ENCODE measurements around the gene NOTUM. TPM values are rescaled to one million over a fixed set of nuclear protein-coding genes. Genes with fewer than 3 reads are reported as not detected.
A peak's percentile ranks its signal among the peaks of the same experiment; 100 is the strongest.

NOTUM gene
- total and polyA plus RNA-seq, 4 donors: 0.19 to 5.4 (median 1.6) TPM

GRCh38 chr17:81902653-81903414 lies 58.2 kb downstream of the NOTUM start:
- H3K4me3 ChIP-seq (ENCODE audit: low read depth in 1 of 3, low read length in 3 of 3): peak overlapping the region in 1 of 3 donors; percentile 32
- H3K27me3 ChIP-seq (ENCODE audit: control insufficient read depth in 4 of 4, insufficient read depth in 4 of 4, low read length in 3 of 4): no peaks in the 10 kb centered on the region
- peaks cover 2 to 26% (median 15%) of the 10 kb centered on the region in 4 donors for H3K4me1 ChIP-seq (ENCODE audit: control insufficient read depth in 4 of 4, insufficient read depth in 4 of 4, low read length in 3 of 4)
- no peak overlapping the region for H3K27ac ChIP-seq (ENCODE audit: low read depth in 1 of 2, low read length in 2 of 2)
- no peak for DNase-seq (ENCODE audit: low spot score)
- TF ChIP-seq YY1 (IDR thresholded peaks at IDR 0.05) (no peak), JUND (IDR thresholded peaks at IDR 0.05) (no peak), HNF4A (conservative IDR thresholded peaks at IDR 0.05) (no peak), FOXA2 (IDR thresholded peaks at IDR 0.05) (no peak)
- TF ChIP-seq, protein P1, sequence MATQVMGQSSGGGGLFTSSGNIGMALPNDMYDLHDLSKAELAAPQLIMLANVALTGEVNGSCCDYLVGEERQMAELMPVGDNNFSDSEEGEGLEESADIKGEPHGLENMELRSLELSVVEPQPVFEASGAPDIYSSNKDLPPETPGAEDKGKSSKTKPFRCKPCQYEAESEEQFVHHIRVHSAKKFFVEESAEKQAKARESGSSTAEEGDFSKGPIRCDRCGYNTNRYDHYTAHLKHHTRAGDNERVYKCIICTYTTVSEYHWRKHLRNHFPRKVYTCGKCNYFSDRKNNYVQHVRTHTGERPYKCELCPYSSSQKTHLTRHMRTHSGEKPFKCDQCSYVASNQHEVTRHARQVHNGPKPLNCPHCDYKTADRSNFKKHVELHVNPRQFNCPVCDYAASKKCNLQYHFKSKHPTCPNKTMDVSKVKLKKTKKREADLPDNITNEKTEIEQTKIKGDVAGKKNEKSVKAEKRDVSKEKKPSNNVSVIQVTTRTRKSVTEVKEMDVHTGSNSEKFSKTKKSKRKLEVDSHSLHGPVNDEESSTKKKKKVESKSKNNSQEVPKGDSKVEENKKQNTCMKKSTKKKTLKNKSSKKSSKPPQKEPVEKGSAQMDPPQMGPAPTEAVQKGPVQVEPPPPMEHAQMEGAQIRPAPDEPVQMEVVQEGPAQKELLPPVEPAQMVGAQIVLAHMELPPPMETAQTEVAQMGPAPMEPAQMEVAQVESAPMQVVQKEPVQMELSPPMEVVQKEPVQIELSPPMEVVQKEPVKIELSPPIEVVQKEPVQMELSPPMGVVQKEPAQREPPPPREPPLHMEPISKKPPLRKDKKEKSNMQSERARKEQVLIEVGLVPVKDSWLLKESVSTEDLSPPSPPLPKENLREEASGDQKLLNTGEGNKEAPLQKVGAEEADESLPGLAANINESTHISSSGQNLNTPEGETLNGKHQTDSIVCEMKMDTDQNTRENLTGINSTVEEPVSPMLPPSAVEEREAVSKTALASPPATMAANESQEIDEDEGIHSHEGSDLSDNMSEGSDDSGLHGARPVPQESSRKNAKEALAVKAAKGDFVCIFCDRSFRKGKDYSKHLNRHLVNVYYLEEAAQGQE (IDR thresholded peaks at IDR 0.05): no peak
- WGBS: 25% methylated on average over 47 of the region's 47 CpGs
- peaks cover 3 to 45% (median 23%) of the 10 kb centered on the region in 4 donors for H3K36me3 ChIP-seq (ENCODE audit: control insufficient read depth in 4 of 4, insufficient read depth in 3 of 4, low read depth in 1 of 4, low read length in 3 of 4)
- no peaks in the 10 kb centered on the region for H3K9me3 ChIP-seq (ENCODE audit: control insufficient read depth in 4 of 4, low read length in 3 of 4)
- H3K9ac ChIP-seq (ENCODE audit: low read depth in 1 of 2, low read length in 2 of 2): no peak overlapping the region

Other genes with a start within 250 kb of the NOTUM start
- gene SLC25A10, start 248.9 kb downstream of the NOTUM start, total RNA-seq: 10 to 100 TPM; 19.8 to 54.6 TPM
- gene SLC25A10, start 248.9 kb downstream of the NOTUM start, polyA plus RNA-seq: 10 to 100 TPM; 36.7 to 51.2 TPM
- gene GCGR, start 157.0 kb downstream of the NOTUM start, total RNA-seq: 10 to 100 TPM; 20.7 to 72.0 TPM
- 10 to 100 TPM; 42.0 to 55.8 TPM for gene GCGR, start 157.0 kb downstream of the NOTUM start, polyA plus RNA-seq
- gene MCRIP1, start 127.9 kb downstream of the NOTUM start, total RNA-seq: 10 to 100 TPM; 16.6 to 42.0 TPM
- 10 to 100 TPM; 24.2 to 28.2 TPM for gene MCRIP1, start 127.9 kb downstream of the NOTUM start, polyA plus RNA-seq
- gene PPP1R27, start 126.1 kb downstream of the NOTUM start, total RNA-seq: not detected
- gene PPP1R27, start 126.1 kb downstream of the NOTUM start, polyA plus RNA-seq: under 1 TPM; 0.31 to 0.35 TPM
- gene P4HB, start 100.7 kb downstream of the NOTUM start, total RNA-seq: 1,000 to 10,000 TPM; 1,086 to 3,361 TPM
- 1,000 to 10,000 TPM in 1 of 2 donors, 100 to 1,000 TPM in 1; 1,000 to 2,066 TPM for gene P4HB, start 100.7 kb downstream of the NOTUM start, polyA plus RNA-seq
- 10 to 100 TPM; 35.5 to 47.3 TPM for gene ARHGDIA, start 89.8 kb downstream of the NOTUM start, total RNA-seq
- gene ARHGDIA, start 89.8 kb downstream of the NOTUM start, polyA plus RNA-seq: 100 to 1,000 TPM; 103 to 142 TPM
- gene ALYREF, start 69.6 kb downstream of the NOTUM start, total RNA-seq: 10 to 100 TPM; 22.6 to 67.4 TPM
- 10 to 100 TPM in 1 of 2 donors, 1 to 10 TPM in 1; 2.5 to 24.6 TPM for gene ALYREF, start 69.6 kb downstream of the NOTUM start, polyA plus RNA-seq
- 10 to 100 TPM; 71.0 to 78.7 TPM for gene ANAPC11, start 69.5 kb downstream of the NOTUM start, total RNA-seq
- 100 to 1,000 TPM; 160 to 246 TPM for gene ANAPC11, start 69.5 kb downstream of the NOTUM start, polyA plus RNA-seq
- gene NPB, start 58.9 kb downstream of the NOTUM start, total RNA-seq: under 1 TPM; 0.25 to 0.84 TPM
- under 1 TPM; 0.15 to 0.92 TPM for gene NPB, start 58.9 kb downstream of the NOTUM start, polyA plus RNA-seq
- gene PCYT2, start 49.8 kb downstream of the NOTUM start, total RNA-seq: 100 to 1,000 TPM in 1 of 2 donors, 10 to 100 TPM in 1; 86.0 to 101 TPM
- gene PCYT2, start 49.8 kb downstream of the NOTUM start, polyA plus RNA-seq: 10 to 100 TPM; 63.9 to 90.9 TPM
- 10 to 100 TPM; 13.5 to 16.5 TPM for gene SIRT7, start 43.0 kb downstream of the NOTUM start, total RNA-seq
- 1 to 10 TPM; 7.1 to 9.4 TPM for gene SIRT7, start 43.0 kb downstream of the NOTUM start, polyA plus RNA-seq
- gene MAFG, start 33.5 kb downstream of the NOTUM start, total RNA-seq: 10 to 100 TPM; 11.7 to 17.0 TPM
- gene MAFG, start 33.5 kb downstream of the NOTUM start, polyA plus RNA-seq: 1 to 10 TPM; 3.0 to 6.1 TPM
- gene PYCR1, start 23.9 kb downstream of the NOTUM start, total RNA-seq: 10 to 100 TPM; 10.4 to 14.1 TPM
- 1 to 10 TPM; 5.0 to 5.1 TPM for gene PYCR1, start 23.9 kb downstream of the NOTUM start, polyA plus RNA-seq
- gene MYADML2, start 14.0 kb downstream of the NOTUM start, total RNA-seq: not detected
- not detected for gene MYADML2, start 14.0 kb downstream of the NOTUM start, polyA plus RNA-seq
- gene ASPSCR1, start 16.4 kb upstream of the NOTUM start, total RNA-seq: 10 to 100 TPM; 17.8 to 26.2 TPM
- 10 to 100 TPM; 19.0 to 21.7 TPM for gene ASPSCR1, start 16.4 kb upstream of the NOTUM start, polyA plus RNA-seq
- 10 to 100 TPM; 22.5 to 40.6 TPM for gene CENPX, start 61.7 kb upstream of the NOTUM start, total RNA-seq
- gene CENPX, start 61.7 kb upstream of the NOTUM start, polyA plus RNA-seq: 10 to 100 TPM; 49.2 to 83.9 TPM
- 10 to 100 TPM in 1 of 2 donors, 1 to 10 TPM in 1; 7.2 to 14.1 TPM for gene LRRC45, start 62.1 kb upstream of the NOTUM start, total RNA-seq
- 1 to 10 TPM; 4.0 to 6.8 TPM for gene LRRC45, start 62.1 kb upstream of the NOTUM start, polyA plus RNA-seq
- gene RAC3, start 70.5 kb upstream of the NOTUM start, total RNA-seq: 1 to 10 TPM; 3.1 to 6.3 TPM
- gene RAC3, start 70.5 kb upstream of the NOTUM start, polyA plus RNA-seq: 1 to 10 TPM in 1 of 2 donors, under 1 TPM in 1; 0.63 to 3.5 TPM
- 100 to 1,000 TPM in 1 of 2 donors, 10 to 100 TPM in 1; 58.6 to 504 TPM for gene DCXR, start 76.5 kb upstream of the NOTUM start, total RNA-seq
- gene DCXR, start 76.5 kb upstream of the NOTUM start, polyA plus RNA-seq: 1,000 to 10,000 TPM in 1 of 2 donors, 100 to 1,000 TPM in 1; 667 to 1,190 TPM
- 10 to 100 TPM; 15.0 to 23.7 TPM for gene RFNG, start 90.6 kb upstream of the NOTUM start, total RNA-seq
- gene RFNG, start 90.6 kb upstream of the NOTUM start, polyA plus RNA-seq: 10 to 100 TPM; 23.2 to 36.0 TPM
- gene GPS1, start 90.7 kb upstream of the NOTUM start, total RNA-seq: 10 to 100 TPM; 59.4 to 66.3 TPM
- gene GPS1, start 90.7 kb upstream of the NOTUM start, polyA plus RNA-seq: 10 to 100 TPM; 53.9 to 58.3 TPM
- 10 to 100 TPM; 40.6 to 59.5 TPM for gene DUS1L, start 104.6 kb upstream of the NOTUM start, total RNA-seq
- gene DUS1L, start 104.6 kb upstream of the NOTUM start, polyA plus RNA-seq: 10 to 100 TPM; 47.2 to 74.7 TPM
- gene FASN, start 137.0 kb upstream of the NOTUM start, total RNA-seq: 100 to 1,000 TPM; 184 to 229 TPM
- 10 to 100 TPM; 53.1 to 75.3 TPM for gene FASN, start 137.0 kb upstream of the NOTUM start, polyA plus RNA-seq

All from liver (tissue), 9 donors.